Sigmoid colon (tissue), 7 donors: Measurements from ENCODE around the gene RIMBP2. TPM values are rescaled to one million over a fixed set of nuclear protein-coding genes. Genes with fewer than 3 reads are reported as not detected.
A peak's percentile ranks its signal among the peaks of the same experiment; 100 is the strongest.

Experiments used
- DNase-seq: peaks from one replicate; pipeline ENCODE4 v3.0.0-alpha.2; 2019
- H3K27ac ChIP-seq, 4 donors: fragments of 200-600 bp; sonication (generic); one replicate each; pipeline ENCODE4 v1.5.1; 2016 to 2019; ENCODE audit warnings: mild to moderate bottlenecking in 1 of 4
- H3K27me3 ChIP-seq, 3 donors: fragments of 200-600 bp; sonication (generic); one replicate each; pipeline ENCODE4 v1.5.1; 2019; ENCODE audit warnings: mild to moderate bottlenecking in 1 of 3
- H3K36me3 ChIP-seq, 4 donors: fragments of 200-600 bp; sonication (generic); one replicate each; pipeline ENCODE4 v1.5.1; 2016 to 2019
- H3K4me1 ChIP-seq, 4 donors: fragments of 200-600 bp; sonication (generic); one replicate each; pipeline ENCODE4 v1.5.1; 2017 to 2019
- H3K4me3 ChIP-seq, 4 donors: fragments of 200-600 bp; sonication (generic); one replicate each; pipeline ENCODE4 v1.5.1; 2017 to 2019; ENCODE audit warnings: mild to moderate bottlenecking in 2 of 4, moderate library complexity in 1 of 4
- H3K9me3 ChIP-seq, 4 donors: fragments of 200-600 bp in 3 of 4; sonication (generic) in 3 of 4; one replicate each; pipeline versions ENCODE4 v1.5.1 to v1.6.1; 2013 to 2019
- EP300 ChIP-seq, 4 donors: sonication (generic); formaldehyde crosslinking; IDR thresholded peaks; one replicate each; pipeline ENCODE4 v1.6.1; 2017; ENCODE audit warnings: antibody characterized with exemption in 4 of 4
- POLR2A ChIP-seq, 2 donors: fragments of 450-650 bp; IDR thresholded peaks; one replicate each; pipeline ENCODE4 v1.6.1; 2016; ENCODE audit warnings: antibody characterized with exemption in 2 of 2, mild to moderate bottlenecking in 2 of 2, moderate library complexity in 2 of 2
- POLR2AphosphoS5 ChIP-seq, 4 donors: sonication (generic); formaldehyde crosslinking; IDR thresholded peaks; one replicate each; pipeline ENCODE4 v1.6.1; 2017; ENCODE audit warnings: antibody characterized with exemption in 4 of 4
- WGBS, 2 donors: extraction: QIAGEN DNeasy Blood & Tissue Kit; methylation state at CpG; one replicate each; pipeline ENCODE4 v1.1.7; 2013; 5-methylcytosine and 5-hydroxymethylcytosine counted together
- intact Hi-C: fragments of 100-400 bp; cut with DNase I; formaldehyde crosslinking; loops from one replicate; pipeline ENCODE4 v1.15.1; 2023
- polyA plus RNA-seq, 3 donors: library from polyadenylated mRNA; stranded (reverse); fragments of 200-250 nt; gene quantifications; one replicate each; pipeline ENCODE4 v1.2.3, GENCODE V29; 2013
- total RNA-seq, 4 donors: library from RNA; depleted of rRNA; stranded (reverse); fragments of >200 nt; gene quantifications; one replicate each; pipeline ENCODE4 v1.1.0, GENCODE V29; 2016
- TF ChIP-seq, protein P1 (sequence below), 4 experiments: fragments of 450-650 bp in 3 of 4; fragments of 200-600 bp in 1 of 4; IDR thresholded peaks; one replicate each; pipeline ENCODE4 v1.5.1; 2016 to 2019; ENCODE audit warnings: antibody characterized with exemption in 4 of 4, mild to moderate bottlenecking in 3 of 4, moderate library complexity in 2 of 4
- donor health status: healthy with polysubstance abuse.
- donor health status: Bipolar disorder and iron deficiency.
- donor health status: healthy.

Gene RIMBP2
- total and polyA plus RNA-seq, 7 donors, result under 0.01 to 5.5 (median 1.4) TPM

DNA sequence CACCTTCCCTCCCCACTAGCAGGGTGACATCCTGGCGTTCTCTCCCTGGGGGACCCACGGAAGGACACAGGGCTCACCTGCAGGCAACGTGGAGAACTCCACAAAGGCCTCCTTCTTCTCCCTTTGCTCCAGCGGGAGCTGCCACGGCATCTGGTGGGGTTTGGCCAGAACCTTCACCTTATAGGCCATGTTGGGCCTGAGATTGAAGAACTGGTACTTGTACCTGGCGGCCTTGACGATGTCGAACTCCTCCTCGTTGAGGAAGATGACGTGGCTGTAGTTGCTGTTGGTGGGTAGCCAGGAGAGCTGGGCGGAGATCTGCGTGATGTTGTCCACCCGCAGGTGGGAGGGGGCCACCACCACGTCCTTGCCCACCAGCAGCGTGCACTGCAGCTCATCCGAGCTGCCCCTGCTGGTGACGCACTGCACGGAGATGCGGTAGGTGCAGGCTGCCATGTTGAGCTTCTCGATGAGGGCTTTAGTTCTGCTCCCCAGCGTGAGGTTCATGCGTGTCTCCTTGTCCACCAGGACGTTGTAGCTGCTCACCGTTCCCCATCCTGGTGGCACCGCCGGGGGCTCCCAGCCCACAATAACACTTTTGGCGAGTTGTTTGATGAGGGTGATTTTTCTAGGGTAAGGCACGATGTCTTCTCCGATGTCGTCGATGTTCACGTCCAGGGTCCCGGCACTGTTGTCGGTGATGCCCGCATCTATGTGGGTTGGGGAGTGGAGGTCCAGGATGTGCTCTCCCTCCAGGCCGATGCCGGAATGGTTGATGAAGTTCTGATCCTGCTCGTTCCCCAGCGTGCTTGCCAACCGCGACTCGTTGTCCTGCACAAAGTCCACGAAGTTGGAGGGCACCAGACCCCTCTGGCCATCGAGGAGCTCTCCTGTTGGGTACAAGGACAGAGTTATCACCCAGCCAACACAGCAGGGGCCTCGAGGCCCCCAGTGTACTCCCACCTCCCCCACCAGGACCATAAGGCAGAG lies 274.0 kb downstream of the RIMBP2 start:
- TF ChIP-seq POLR2A (IDR thresholded peaks at IDR 0.05), result no peak
- 93 to 94% methylated on average over 45 of the region's 45 CpGs for WGBS, 2 donors
- no peaks in the 10 kb centered on the region for H3K9me3 ChIP-seq
- H3K27ac ChIP-seq, result no peak overlapping the region
- no peak for DNase-seq
- no peak overlapping the region for H3K4me3 ChIP-seq
- no peaks in the 10 kb centered on the region for H3K36me3 ChIP-seq
- no peaks in the 10 kb centered on the region for H3K27me3 ChIP-seq
- no peaks in the 10 kb centered on the region for H3K4me1 ChIP-seq
- intact Hi-C loops, result no loop called here

DNA sequence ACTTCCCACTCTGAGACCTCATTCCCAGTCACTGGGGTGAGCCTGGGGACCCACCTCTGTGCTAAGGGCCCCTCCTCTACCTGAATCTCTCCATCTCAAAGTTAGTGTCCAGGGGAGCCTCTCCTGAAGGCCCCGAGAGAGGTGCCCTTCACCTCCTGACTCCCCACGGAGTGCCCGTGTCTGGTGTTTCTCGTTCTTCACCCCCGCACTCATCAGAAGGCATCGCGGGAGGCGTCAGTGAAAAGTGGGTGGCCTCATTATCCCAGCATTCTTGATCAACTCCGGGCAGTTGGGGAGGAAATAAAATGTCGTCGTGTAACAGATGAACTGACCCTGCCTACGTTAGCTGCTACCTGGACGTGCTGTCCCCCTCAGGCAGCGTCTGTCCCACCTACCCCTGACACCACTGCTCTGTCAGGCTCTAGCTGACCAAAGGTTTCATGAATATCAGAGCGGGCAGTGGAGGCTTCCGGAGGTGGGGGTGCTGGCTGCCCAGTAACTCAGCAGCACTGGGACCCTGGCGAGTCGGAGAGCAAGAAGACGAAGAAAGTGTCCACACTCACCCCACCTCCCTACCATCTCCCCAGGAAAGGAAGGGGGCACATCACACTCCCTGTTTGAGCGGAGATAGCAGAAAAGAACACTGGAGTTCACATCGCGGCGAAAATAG lies 275.6 kb downstream of the RIMBP2 start:
- Histone ChIP-seq H3K4me3 (no peak overlapping the region), H3K4me1 (no peaks in the 10 kb centered on the region), H3K27me3 (no peaks in the 10 kb centered on the region), H3K36me3 (no peaks in the 10 kb centered on the region), H3K9me3 (no peaks in the 10 kb centered on the region), H3K27ac (no peak overlapping the region)
- 95 to 97% methylated on average over 23 of the region's 23 CpGs for WGBS, 2 donors
- peak; percentile 41 for DNase-seq
- intact Hi-C loops, result no loop called here
- TF ChIP-seq EP300 (IDR thresholded peaks at IDR 0.05) (no peak), POLR2A (IDR thresholded peaks at IDR 0.05) (no peak), POLR2AphosphoS5 (IDR thresholded peaks at IDR 0.05) (no peak)
- TF ChIP-seq, protein P1, sequence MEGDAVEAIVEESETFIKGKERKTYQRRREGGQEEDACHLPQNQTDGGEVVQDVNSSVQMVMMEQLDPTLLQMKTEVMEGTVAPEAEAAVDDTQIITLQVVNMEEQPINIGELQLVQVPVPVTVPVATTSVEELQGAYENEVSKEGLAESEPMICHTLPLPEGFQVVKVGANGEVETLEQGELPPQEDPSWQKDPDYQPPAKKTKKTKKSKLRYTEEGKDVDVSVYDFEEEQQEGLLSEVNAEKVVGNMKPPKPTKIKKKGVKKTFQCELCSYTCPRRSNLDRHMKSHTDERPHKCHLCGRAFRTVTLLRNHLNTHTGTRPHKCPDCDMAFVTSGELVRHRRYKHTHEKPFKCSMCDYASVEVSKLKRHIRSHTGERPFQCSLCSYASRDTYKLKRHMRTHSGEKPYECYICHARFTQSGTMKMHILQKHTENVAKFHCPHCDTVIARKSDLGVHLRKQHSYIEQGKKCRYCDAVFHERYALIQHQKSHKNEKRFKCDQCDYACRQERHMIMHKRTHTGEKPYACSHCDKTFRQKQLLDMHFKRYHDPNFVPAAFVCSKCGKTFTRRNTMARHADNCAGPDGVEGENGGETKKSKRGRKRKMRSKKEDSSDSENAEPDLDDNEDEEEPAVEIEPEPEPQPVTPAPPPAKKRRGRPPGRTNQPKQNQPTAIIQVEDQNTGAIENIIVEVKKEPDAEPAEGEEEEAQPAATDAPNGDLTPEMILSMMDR (IDR thresholded peaks at IDR 0.05), result no peak

DNA sequence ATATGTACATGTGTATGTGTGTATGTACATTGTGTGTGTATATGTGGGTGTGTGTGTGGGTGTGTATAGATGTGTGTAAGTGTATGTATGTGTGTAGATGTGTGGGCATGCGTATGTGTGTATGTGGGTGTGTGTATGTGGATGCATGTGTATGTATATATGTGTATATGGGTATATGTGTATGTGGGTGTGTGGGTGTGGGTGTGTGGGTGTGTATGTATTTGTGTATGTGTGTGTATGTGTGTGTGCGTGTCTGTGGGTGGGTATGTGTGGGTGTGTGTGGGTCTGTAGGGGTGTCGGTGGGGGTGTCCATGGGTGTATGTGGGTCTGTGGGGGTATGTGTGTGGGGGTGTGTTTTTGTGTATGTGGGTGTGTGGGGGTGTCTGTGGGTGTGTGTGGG lies 276.8 kb downstream of the RIMBP2 start:
- Histone ChIP-seq H3K4me3 (no peak overlapping the region), H3K27me3 (no peaks in the 10 kb centered on the region), H3K9me3 (no peaks in the 10 kb centered on the region), H3K4me1 (no peaks in the 10 kb centered on the region), H3K27ac (no peak overlapping the region), H3K36me3 (no peaks in the 10 kb centered on the region)
- WGBS, 2 donors, result 97% methylated on average over 3 of the region's 3 CpGs
- intact Hi-C loops, result no loop called here
- peak; percentile 25 for DNase-seq
- TF ChIP-seq POLR2A (IDR thresholded peaks at IDR 0.05) (no peak), POLR2AphosphoS5 (IDR thresholded peaks at IDR 0.05) (no peak), EP300 (IDR thresholded peaks at IDR 0.05) (no peak)
- TF ChIP-seq, protein P1 (IDR thresholded peaks at IDR 0.05), result no peak

GRCh38 chr12:130438711-130439110 lies 277.4 kb downstream of the RIMBP2 start:
- Histone ChIP-seq H3K27ac (no peak overlapping the region), H3K27me3 (no peaks in the 10 kb centered on the region), H3K9me3 (no peaks in the 10 kb centered on the region), H3K4me1 (no peaks in the 10 kb centered on the region), H3K4me3 (no peak overlapping the region), H3K36me3 (no peaks in the 10 kb centered on the region)
- peak; percentile 36 for DNase-seq
- TF ChIP-seq POLR2AphosphoS5 (IDR thresholded peaks at IDR 0.05), result no peak
- TF ChIP-seq POLR2A (IDR thresholded peaks at IDR 0.05), result no peak
- TF ChIP-seq, protein P1 (IDR thresholded peaks at IDR 0.05), result no peak
- TF ChIP-seq EP300 (IDR thresholded peaks at IDR 0.05), result no peak
- 94 to 96% methylated on average over 13 of the region's 13 CpGs for WGBS, 2 donors
- intact Hi-C loops, result no loop called here

DNA sequence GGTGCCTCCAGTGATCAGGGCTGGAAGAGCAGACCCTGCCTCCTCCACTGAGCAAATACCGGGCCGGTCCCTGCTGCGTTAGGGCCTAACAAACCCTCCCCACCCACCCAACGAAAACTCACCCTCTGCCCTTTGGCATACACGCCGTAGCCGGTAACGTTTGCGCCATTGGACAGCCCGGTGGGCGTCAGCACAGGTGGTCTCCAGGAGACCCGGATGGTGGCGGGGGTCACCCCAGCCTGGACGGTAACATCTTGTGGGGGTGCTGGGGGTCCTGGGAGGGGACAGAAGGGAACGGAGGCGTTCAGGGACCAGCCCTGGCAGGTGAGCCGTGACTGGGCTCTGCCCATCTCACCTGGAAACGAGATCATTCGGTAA lies 277.9 kb downstream of the RIMBP2 start:
- Histone ChIP-seq H3K27ac (no peak overlapping the region), H3K27me3 (no peaks in the 10 kb centered on the region), H3K9me3 (no peaks in the 10 kb centered on the region), H3K4me1 (no peaks in the 10 kb centered on the region), H3K4me3 (no peak overlapping the region), H3K36me3 (no peaks in the 10 kb centered on the region)
- intact Hi-C loops, result no loop called here
- TF ChIP-seq POLR2AphosphoS5 (IDR thresholded peaks at IDR 0.05) (no peak), EP300 (IDR thresholded peaks at IDR 0.05) (no peak), POLR2A (IDR thresholded peaks at IDR 0.05) (no peak)
- TF ChIP-seq, protein P1 (IDR thresholded peaks at IDR 0.05), result no peak
- peak; percentile 39 for DNase-seq
- WGBS, 2 donors, result 91 to 97% methylated on average over 19 of the region's 19 CpGs
